Posterior cingulate gyrus (tissue), 11 donors: ENCODE data around the gene TIMM9.
A peak's percentile ranks its signal among the peaks of the same experiment; 100 is the strongest.
"Not testable (repeated sequence)": the region's sequence is repeated elsewhere in the genome, so short reads cannot be mapped to it uniquely, and the experiment has no call there.

Source experiments
- DNase-seq, 10 donors: peaks; one replicate each; pipeline versions ENCODE4 v3.0.0 to v3.0.0-alpha.2; 2020 to 2021; ENCODE audit warnings: mixed read lengths in 3 of 10
- intact Hi-C: fragments of 100-400 bp; cut with DNase I; formaldehyde crosslinking; loops from one replicate; pipeline ENCODE4 v1.15.1; 2023

TIMM9 gene

GRCh38 chr14:58427281-58428117, at the start of gene TIMM9, which contains the start of gene KIAA0586:
TSS of gene TIMM9 (minus strand) at chr14:58427531. CDS start at chr14:58411945, 15,586 bp downstream.
TSS of gene KIAA0586 (plus strand) at chr14:58427719. CDS start at chr14:58428265, 546 bp downstream.
- peak; percentile 85 to 98 (median 91) for DNase-seq
- intact Hi-C loops = loop anchor here (2.0 to 5.0 kb wide), 2 partner anchors 129 to 180 kb away; partner anchors contain the start of gene ARID4A

- intact Hi-C loops = no loop called here
- DNase-seq = no peak
Measured at GRCh38 chr14:58476320-58476719, 49.0 kb upstream of the TIMM9 start.

GRCh38 chr14:58469309-58469708, 42.0 kb upstream of the TIMM9 start:
- no peak for DNase-seq
- intact Hi-C loops = no loop called here

GRCh38 chr14:58467575-58467974, 40.2 kb upstream of the TIMM9 start:
- intact Hi-C loops = no loop called here
- no peak for DNase-seq

- no peak for DNase-seq
- intact Hi-C loops = no loop called here
Measured at GRCh38 chr14:58466459-58466858, 39.1 kb upstream of the TIMM9 start.

- intact Hi-C loops = no loop called here
- DNase-seq = no peak
Measured at GRCh38 chr14:58465421-58465820, 38.1 kb upstream of the TIMM9 start.

GRCh38 chr14:58464652-58465051, 37.3 kb upstream of the TIMM9 start:
- intact Hi-C loops = no loop called here

GRCh38 chr14:58463147-58463546, 35.8 kb upstream of the TIMM9 start:
- DNase-seq = no peak
- intact Hi-C loops = no loop called here

More at GRCh38 chr14:58464652-58465051, 37.3 kb upstream of the TIMM9 start:
- no peak for DNase-seq

GRCh38 chr14:58460772-58461171, 33.4 kb upstream of the TIMM9 start:
- intact Hi-C loops = no loop called here
- DNase-seq = no peak

GRCh38 chr14:58455593-58456265, 28.4 kb upstream of the TIMM9 start:
- DNase-seq = no peak
- intact Hi-C loops = no loop called here

GRCh38 chr14:58444627-58445026, 17.3 kb upstream of the TIMM9 start:
- no peak for DNase-seq
- intact Hi-C loops = no loop called here

GRCh38 chr14:58439476-58439875, 12.1 kb upstream of the TIMM9 start:
- no peak for DNase-seq

GRCh38 chr14:58430156-58430555, 2.8 kb upstream of the TIMM9 start:
- intact Hi-C loops = no loop called here
- no peak for DNase-seq

More at GRCh38 chr14:58439476-58439875, 12.1 kb upstream of the TIMM9 start:
- intact Hi-C loops = no loop called here

- intact Hi-C loops = loop anchor here (5.0 kb wide), 1 partner anchor 181 kb away; no protein-coding TSS in a partner anchor
- no peak for DNase-seq
Measured at GRCh38 chr14:58428118-58428683, 870 bp upstream of the TIMM9 start.

GRCh38 chr14:58426670-58427280, 556 bp downstream of the TIMM9 start:
- peak; percentile 44 to 93 (median 64) for DNase-seq

GRCh38 chr14:58416934-58417333, 10.4 kb downstream of the TIMM9 start:
- intact Hi-C loops, DNase-seq: not testable (repeated sequence)

More at GRCh38 chr14:58426670-58427280, 556 bp downstream of the TIMM9 start:
- intact Hi-C loops = loop anchor here (2.0 to 5.0 kb wide), 2 partner anchors 128 to 179 kb away; partner anchors contain the start of gene ARID4A

GRCh38 chr14:58415636-58416547, 11.4 kb downstream of the TIMM9 start:
- no peak for DNase-seq
- intact Hi-C loops = no loop called here

GRCh38 chr14:58414845-58415244, 12.5 kb downstream of the TIMM9 start:
- DNase-seq = no peak
- intact Hi-C loops = no loop called here

- intact Hi-C loops = no loop called here
- DNase-seq = no peak
Measured at GRCh38 chr14:58408681-58409215, 18.6 kb downstream of the TIMM9 start.
